Measurements from ENCODE around the gene BCAS1.

Gene BCAS1

DNA sequence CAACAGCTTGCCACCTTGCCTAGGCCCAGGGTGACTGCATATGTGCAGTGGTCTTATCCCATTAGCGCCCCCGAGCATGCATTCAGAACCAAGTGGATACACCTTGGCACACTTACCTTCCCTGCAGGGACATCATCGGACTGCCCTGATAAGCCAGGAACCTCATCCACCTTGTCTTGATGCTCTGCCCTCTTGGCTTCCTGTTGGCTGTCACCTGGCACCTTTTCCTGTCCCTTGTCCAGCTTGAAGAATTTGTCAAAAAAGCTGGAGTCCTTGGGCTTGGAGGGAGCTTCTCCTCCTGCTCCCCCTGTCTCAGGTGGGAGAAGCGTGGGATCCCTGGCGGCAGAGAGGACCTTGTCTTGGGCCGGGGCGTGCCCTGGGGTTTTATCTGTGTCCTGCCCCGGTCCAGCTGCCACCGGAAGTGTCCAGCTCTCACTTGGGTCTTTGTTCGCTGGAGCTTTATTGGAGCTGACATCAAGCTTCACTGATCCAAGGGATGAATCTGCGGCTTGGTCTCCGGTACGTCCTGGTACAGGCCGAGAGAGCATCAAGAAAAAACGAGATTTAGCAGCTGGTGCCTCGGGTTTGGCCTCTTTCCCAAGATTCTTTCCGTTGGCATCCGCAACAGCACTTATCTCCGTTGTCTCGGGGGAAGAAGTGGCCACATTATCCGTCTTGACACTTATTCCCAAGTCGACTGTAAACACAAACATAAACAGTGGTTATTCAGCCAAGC, 42.0 kb downstream of the BCAS1 start:
- Histone ChIP-seq H3K79me2 (ENCODE audit: control insufficient read depth, insufficient read depth, low read length, poor library complexity) (no peaks in the 10 kb centered on the region), H3K4me3 (ENCODE audit: low read depth, low read length) (no peak overlapping the region), H3K27me3 (ENCODE audit: insufficient read depth, low read length) (no peaks in the 10 kb centered on the region), H3K4me1 (ENCODE audit: control insufficient read depth in 1 of 2, insufficient read depth in 2 of 2, low read length in 2 of 2) (no peaks in the 10 kb centered on the region), H3K9ac (ENCODE audit: low read length) (no peak overlapping the region), H4K12ac (ENCODE audit: low read depth, low read length) (no peak overlapping the region), H3K27ac (ENCODE audit: low read depth, low read length) (no peak overlapping the region), H3K79me1 (ENCODE audit: low read length) (no peaks in the 10 kb centered on the region), H3K14ac (ENCODE audit: low read length) (no peak overlapping the region), H2BK12ac (ENCODE audit: low read length) (no peak overlapping the region), H3K23ac (ENCODE audit: low read length) (no peak overlapping the region), H4K91ac (ENCODE audit: low read depth, low read length) (no peak overlapping the region), H3K36me3 (ENCODE audit: control insufficient read depth in 1 of 2, insufficient read depth in 2 of 2, low read length in 2 of 2) (no peaks in the 10 kb centered on the region), H2BK120ac (ENCODE audit: insufficient read depth, low read length, poor library complexity) (no peak overlapping the region), H3K18ac (ENCODE audit: low read length) (no peak overlapping the region), H2AK5ac (ENCODE audit: low read length) (no peak overlapping the region), H4K8ac (ENCODE audit: low read depth, low read length) (no peak overlapping the region), H3K9me3 (ENCODE audit: insufficient read depth, low read depth, low read length) (peaks cover 2% of the 10 kb centered on the region), H3K4ac (ENCODE audit: low read depth, low read length) (no peak overlapping the region), H2AFZ (ENCODE audit: insufficient read depth, low read length, poor library complexity) (no peak overlapping the region), H3K4me2 (ENCODE audit: low read length) (no peak overlapping the region), H2BK5ac (ENCODE audit: low read depth, low read length, poor library complexity) (no peak overlapping the region)
- no peak for DNase-seq
- WGBS (ENCODE audit: extremely low coverage, insufficient coverage, insufficient read length) = no CpG with 5 or more reads among the region's 22 CpGs

GRCh38 chr20:54027704-54028103, 42.7 kb downstream of the BCAS1 start:
- Histone ChIP-seq H2BK5ac (ENCODE audit: low read depth, low read length, poor library complexity) (no peak overlapping the region), H2AK5ac (ENCODE audit: low read length) (no peak overlapping the region), H3K23ac (ENCODE audit: low read length) (no peak overlapping the region), H3K14ac (ENCODE audit: low read length) (no peak overlapping the region), H2AFZ (ENCODE audit: insufficient read depth, low read length, poor library complexity) (no peak overlapping the region), H3K27ac (ENCODE audit: low read depth, low read length) (no peak overlapping the region), H2BK120ac (ENCODE audit: insufficient read depth, low read length, poor library complexity) (no peak overlapping the region), H4K8ac (ENCODE audit: low read depth, low read length) (no peak overlapping the region), H3K79me2 (ENCODE audit: control insufficient read depth, insufficient read depth, low read length, poor library complexity) (no peaks in the 10 kb centered on the region), H3K27me3 (ENCODE audit: insufficient read depth, low read length) (no peaks in the 10 kb centered on the region), H4K12ac (ENCODE audit: low read depth, low read length) (no peak overlapping the region), H3K4me2 (ENCODE audit: low read length) (no peak overlapping the region), H3K9ac (ENCODE audit: low read length) (no peak overlapping the region), H4K91ac (ENCODE audit: low read depth, low read length) (no peak overlapping the region), H3K9me3 (ENCODE audit: insufficient read depth, low read depth, low read length) (peaks cover 2% of the 10 kb centered on the region), H3K18ac (ENCODE audit: low read length) (no peak overlapping the region), H3K79me1 (ENCODE audit: low read length) (no peaks in the 10 kb centered on the region), H2BK12ac (ENCODE audit: low read length) (no peak overlapping the region), H3K4ac (ENCODE audit: low read depth, low read length) (no peak overlapping the region), H3K36me3 (ENCODE audit: control insufficient read depth in 1 of 2, insufficient read depth in 2 of 2, low read length in 2 of 2) (no peaks in the 10 kb centered on the region), H3K4me1 (ENCODE audit: control insufficient read depth in 1 of 2, insufficient read depth in 2 of 2, low read length in 2 of 2) (no peaks in the 10 kb centered on the region), H3K4me3 (ENCODE audit: low read depth, low read length) (no peak overlapping the region)
- no peak for DNase-seq
- no CpG with 5 or more reads among the region's 4 CpGs for WGBS (ENCODE audit: extremely low coverage, insufficient coverage, insufficient read length)

- Histone ChIP-seq H3K27ac (ENCODE audit: low read depth, low read length) (no peak overlapping the region), H3K79me2 (ENCODE audit: control insufficient read depth, insufficient read depth, low read length, poor library complexity) (no peaks in the 10 kb centered on the region), H2AFZ (ENCODE audit: insufficient read depth, low read length, poor library complexity) (no peak overlapping the region), H2BK5ac (ENCODE audit: low read depth, low read length, poor library complexity) (no peak overlapping the region), H3K36me3 (ENCODE audit: control insufficient read depth in 1 of 2, insufficient read depth in 2 of 2, low read length in 2 of 2) (no peaks in the 10 kb centered on the region), H2BK12ac (ENCODE audit: low read length) (no peak overlapping the region), H3K18ac (ENCODE audit: low read length) (no peak overlapping the region), H3K9ac (ENCODE audit: low read length) (no peak overlapping the region), H3K4me3 (ENCODE audit: low read depth, low read length) (no peak overlapping the region), H3K27me3 (ENCODE audit: insufficient read depth, low read length) (no peaks in the 10 kb centered on the region), H4K12ac (ENCODE audit: low read depth, low read length) (no peak overlapping the region), H3K4ac (ENCODE audit: low read depth, low read length) (no peak overlapping the region), H2BK120ac (ENCODE audit: insufficient read depth, low read length, poor library complexity) (no peak overlapping the region), H3K9me3 (ENCODE audit: insufficient read depth, low read depth, low read length) (peaks cover 2% of the 10 kb centered on the region), H3K23ac (ENCODE audit: low read length) (no peak overlapping the region), H2AK5ac (ENCODE audit: low read length) (no peak overlapping the region), H3K79me1 (ENCODE audit: low read length) (no peaks in the 10 kb centered on the region), H4K8ac (ENCODE audit: low read depth, low read length) (no peak overlapping the region), H3K4me2 (ENCODE audit: low read length) (no peak overlapping the region), H4K91ac (ENCODE audit: low read depth, low read length) (no peak overlapping the region), H3K14ac (ENCODE audit: low read length) (no peak overlapping the region), H3K4me1 (ENCODE audit: control insufficient read depth in 1 of 2, insufficient read depth in 2 of 2, low read length in 2 of 2) (no peaks in the 10 kb centered on the region)
- WGBS (ENCODE audit: extremely low coverage, insufficient coverage, insufficient read length) = no CpG with 5 or more reads among the region's 8 CpGs
- DNase-seq = no peak
Measured at GRCh38 chr20:54026295-54027064, 43.9 kb downstream of the BCAS1 start.

DNA sequence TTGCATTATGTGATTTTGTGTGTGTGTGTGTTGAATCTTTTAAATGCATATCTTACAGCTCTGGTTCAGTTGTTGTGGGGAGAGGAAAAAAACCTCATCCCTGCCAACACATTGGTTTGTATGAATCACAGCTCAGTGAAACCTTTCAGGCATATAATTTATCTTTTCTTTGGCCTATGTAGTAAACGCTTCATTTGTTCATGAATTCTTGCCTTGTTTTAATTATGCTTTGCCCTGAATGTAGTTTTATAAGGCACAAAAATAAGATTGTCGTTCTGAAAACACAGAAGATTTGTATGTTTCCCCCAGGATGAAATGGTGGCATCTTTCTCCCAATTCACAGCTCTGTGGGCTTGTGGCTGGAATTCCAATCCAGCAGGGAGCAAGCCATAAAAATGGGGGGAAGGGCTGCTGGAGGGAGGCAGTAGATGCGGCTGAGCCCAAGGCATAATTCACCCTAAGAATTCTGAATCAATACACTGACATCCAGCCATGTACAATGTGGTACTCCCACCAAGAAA, 45.1 kb downstream of the BCAS1 start:
- Histone ChIP-seq H3K27me3 (ENCODE audit: insufficient read depth, low read length) (no peaks in the 10 kb centered on the region), H2AFZ (ENCODE audit: insufficient read depth, low read length, poor library complexity) (no peak overlapping the region), H3K14ac (ENCODE audit: low read length) (no peak overlapping the region), H3K79me1 (ENCODE audit: low read length) (no peaks in the 10 kb centered on the region), H4K12ac (ENCODE audit: low read depth, low read length) (no peak overlapping the region), H3K4me2 (ENCODE audit: low read length) (no peak overlapping the region), H3K4me1 (ENCODE audit: control insufficient read depth in 1 of 2, insufficient read depth in 2 of 2, low read length in 2 of 2) (no peaks in the 10 kb centered on the region), H2BK120ac (ENCODE audit: insufficient read depth, low read length, poor library complexity) (no peak overlapping the region), H3K18ac (ENCODE audit: low read length) (no peak overlapping the region), H2BK5ac (ENCODE audit: low read depth, low read length, poor library complexity) (no peak overlapping the region), H4K8ac (ENCODE audit: low read depth, low read length) (no peak overlapping the region), H4K91ac (ENCODE audit: low read depth, low read length) (no peak overlapping the region), H3K36me3 (ENCODE audit: control insufficient read depth in 1 of 2, insufficient read depth in 2 of 2, low read length in 2 of 2) (no peaks in the 10 kb centered on the region), H3K27ac (ENCODE audit: low read depth, low read length) (no peak overlapping the region), H3K4ac (ENCODE audit: low read depth, low read length) (no peak overlapping the region), H3K79me2 (ENCODE audit: control insufficient read depth, insufficient read depth, low read length, poor library complexity) (no peaks in the 10 kb centered on the region), H3K9ac (ENCODE audit: low read length) (no peak overlapping the region), H3K23ac (ENCODE audit: low read length) (no peak overlapping the region), H3K4me3 (ENCODE audit: low read depth, low read length) (no peak overlapping the region), H2AK5ac (ENCODE audit: low read length) (no peak overlapping the region), H3K9me3 (ENCODE audit: insufficient read depth, low read depth, low read length) (peaks cover 2% of the 10 kb centered on the region), H2BK12ac (ENCODE audit: low read length) (no peak overlapping the region)
- no peak for DNase-seq
- WGBS (ENCODE audit: extremely low coverage, insufficient coverage, insufficient read length) = no CpG with 5 or more reads among the region's 3 CpGs

Measured in trophoblast cell (in vitro differentiated cells and primary cell).